PC-3 (cell line): ENCODE data around the gene KCNK4.

Source experiments
- EZH2 ChIP-seq: fragments of 300-600 bp; sonication (generic); IDR thresholded peaks from one replicate; pipeline ENCODE4 v1.6.1; 2017; ENCODE audit warnings: antibody characterized with exemption, mild to moderate bottlenecking, low read length; ENCODE audit not compliant: unreplicated experiment
- EZH2phosphoT487 ChIP-seq: fragments of 300-600 bp; sonication (generic); IDR thresholded peaks from 2 replicates; pipeline ENCODE4 v1.6.1; 2018; ENCODE audit warnings: mild to moderate bottlenecking, antibody characterized with exemption, low read length, borderline replicate concordance
- TF ChIP-seq, protein P1 (sequence below): fragments of 300-600 bp; sonication (generic); conservative IDR thresholded peaks from 2 replicates; pipeline ENCODE4 v1.5.1; 2017; ENCODE audit warnings: antibody characterized with exemption, low read depth, mild to moderate bottlenecking, low read length

DNA sequence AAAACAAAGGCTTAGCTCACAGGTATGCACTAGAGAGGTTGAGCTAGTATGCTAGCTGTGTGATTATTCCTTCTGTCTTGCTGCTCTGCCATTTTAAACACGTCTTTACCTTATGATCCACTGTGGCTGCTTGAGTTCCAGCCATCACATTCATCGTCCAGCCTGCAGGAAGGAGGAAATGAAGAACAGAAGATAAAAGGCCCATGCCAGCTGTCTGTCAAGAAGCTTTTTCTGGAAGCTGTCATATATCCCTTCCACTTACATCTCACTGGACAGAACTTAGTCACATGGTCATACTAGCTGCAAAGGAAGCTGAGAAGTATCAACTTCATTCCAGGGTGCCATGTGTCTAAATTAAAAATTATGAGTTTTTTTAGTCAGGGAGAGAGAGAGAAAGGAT, 36.3 kb downstream of the KCNK4 start:
- TF ChIP-seq, protein P1, sequence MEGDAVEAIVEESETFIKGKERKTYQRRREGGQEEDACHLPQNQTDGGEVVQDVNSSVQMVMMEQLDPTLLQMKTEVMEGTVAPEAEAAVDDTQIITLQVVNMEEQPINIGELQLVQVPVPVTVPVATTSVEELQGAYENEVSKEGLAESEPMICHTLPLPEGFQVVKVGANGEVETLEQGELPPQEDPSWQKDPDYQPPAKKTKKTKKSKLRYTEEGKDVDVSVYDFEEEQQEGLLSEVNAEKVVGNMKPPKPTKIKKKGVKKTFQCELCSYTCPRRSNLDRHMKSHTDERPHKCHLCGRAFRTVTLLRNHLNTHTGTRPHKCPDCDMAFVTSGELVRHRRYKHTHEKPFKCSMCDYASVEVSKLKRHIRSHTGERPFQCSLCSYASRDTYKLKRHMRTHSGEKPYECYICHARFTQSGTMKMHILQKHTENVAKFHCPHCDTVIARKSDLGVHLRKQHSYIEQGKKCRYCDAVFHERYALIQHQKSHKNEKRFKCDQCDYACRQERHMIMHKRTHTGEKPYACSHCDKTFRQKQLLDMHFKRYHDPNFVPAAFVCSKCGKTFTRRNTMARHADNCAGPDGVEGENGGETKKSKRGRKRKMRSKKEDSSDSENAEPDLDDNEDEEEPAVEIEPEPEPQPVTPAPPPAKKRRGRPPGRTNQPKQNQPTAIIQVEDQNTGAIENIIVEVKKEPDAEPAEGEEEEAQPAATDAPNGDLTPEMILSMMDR, result no peak
- TF ChIP-seq EZH2 (no peak), EZH2phosphoT487 (no peak)
